ENCODE data around the gene INTS13. TPM values are rescaled to one million over a fixed set of nuclear protein-coding genes. Genes with fewer than 3 reads are reported as not detected.
A peak's percentile ranks its signal among the peaks of the same experiment; 100 is the strongest.
"Not testable (repeated sequence)": the region's sequence is repeated elsewhere in the genome, so short reads cannot be mapped to it uniquely, and the experiment has no call there.

The INTS13 gene
- total RNA-seq, 1 donor from 2014 or later: 14.1 TPM

DNA sequence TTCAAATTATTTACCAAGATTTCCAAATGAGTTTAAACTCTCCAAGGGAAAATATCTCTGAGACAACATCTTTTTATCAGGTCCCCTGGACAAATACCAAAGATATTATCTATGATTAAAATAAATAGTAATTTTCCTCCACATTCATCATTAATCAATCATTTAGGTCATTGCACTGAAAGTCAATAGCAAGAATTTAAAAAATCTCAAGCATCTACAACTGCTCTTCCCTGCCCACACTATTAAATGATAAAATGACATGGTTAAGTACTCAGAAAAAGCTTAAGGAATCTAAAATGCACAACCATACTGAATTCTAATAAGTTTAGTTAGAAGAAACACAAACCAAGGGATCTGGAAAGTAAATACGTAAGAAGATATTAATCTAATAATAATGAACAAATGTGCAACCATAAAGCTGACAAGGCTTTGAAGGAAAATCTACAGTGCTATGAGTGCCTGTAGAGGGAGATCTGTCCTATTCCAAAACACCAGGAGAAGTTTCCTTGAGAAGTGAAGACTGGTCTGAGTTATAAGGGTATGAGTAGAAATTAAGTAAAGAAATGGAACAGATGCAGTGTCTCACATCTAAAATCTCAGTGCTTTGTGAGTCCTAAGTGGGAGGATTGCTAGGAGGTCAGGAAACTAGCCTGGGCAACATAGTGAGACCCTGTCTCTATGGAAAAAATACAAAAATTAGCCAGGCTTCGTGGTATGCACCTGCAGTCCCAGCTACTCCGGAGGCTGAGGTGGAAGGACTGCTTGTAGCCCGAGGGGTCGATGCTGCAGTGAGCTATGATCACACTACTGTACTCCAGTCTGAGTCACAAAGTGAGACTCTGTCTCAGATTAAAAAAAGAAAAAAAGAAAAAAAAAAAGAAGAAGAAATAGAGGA is 19.2 kb downstream of the INTS13 start:
- DNase-seq (no peak), ATAC-seq (no peak)
- H3K36me3 ChIP-seq: peaks cover 51% of the 10 kb centered on the region
- no peaks in the 10 kb centered on the region for H3K27me3 ChIP-seq (ENCODE audit: low read depth)
- TF ChIP-seq, protein P1, sequence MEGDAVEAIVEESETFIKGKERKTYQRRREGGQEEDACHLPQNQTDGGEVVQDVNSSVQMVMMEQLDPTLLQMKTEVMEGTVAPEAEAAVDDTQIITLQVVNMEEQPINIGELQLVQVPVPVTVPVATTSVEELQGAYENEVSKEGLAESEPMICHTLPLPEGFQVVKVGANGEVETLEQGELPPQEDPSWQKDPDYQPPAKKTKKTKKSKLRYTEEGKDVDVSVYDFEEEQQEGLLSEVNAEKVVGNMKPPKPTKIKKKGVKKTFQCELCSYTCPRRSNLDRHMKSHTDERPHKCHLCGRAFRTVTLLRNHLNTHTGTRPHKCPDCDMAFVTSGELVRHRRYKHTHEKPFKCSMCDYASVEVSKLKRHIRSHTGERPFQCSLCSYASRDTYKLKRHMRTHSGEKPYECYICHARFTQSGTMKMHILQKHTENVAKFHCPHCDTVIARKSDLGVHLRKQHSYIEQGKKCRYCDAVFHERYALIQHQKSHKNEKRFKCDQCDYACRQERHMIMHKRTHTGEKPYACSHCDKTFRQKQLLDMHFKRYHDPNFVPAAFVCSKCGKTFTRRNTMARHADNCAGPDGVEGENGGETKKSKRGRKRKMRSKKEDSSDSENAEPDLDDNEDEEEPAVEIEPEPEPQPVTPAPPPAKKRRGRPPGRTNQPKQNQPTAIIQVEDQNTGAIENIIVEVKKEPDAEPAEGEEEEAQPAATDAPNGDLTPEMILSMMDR (IDR thresholded peaks at IDR 0.05): peak; percentile 21
- intact Hi-C loops (cut with DNase I): no loop called here
- no peak overlapping the region for H3K4me3 ChIP-seq
- H3K27ac ChIP-seq: no peak overlapping the region
- H3K4me1 ChIP-seq: no peaks in the 10 kb centered on the region
- H3K9me3 ChIP-seq: no peaks in the 10 kb centered on the region

DNA sequence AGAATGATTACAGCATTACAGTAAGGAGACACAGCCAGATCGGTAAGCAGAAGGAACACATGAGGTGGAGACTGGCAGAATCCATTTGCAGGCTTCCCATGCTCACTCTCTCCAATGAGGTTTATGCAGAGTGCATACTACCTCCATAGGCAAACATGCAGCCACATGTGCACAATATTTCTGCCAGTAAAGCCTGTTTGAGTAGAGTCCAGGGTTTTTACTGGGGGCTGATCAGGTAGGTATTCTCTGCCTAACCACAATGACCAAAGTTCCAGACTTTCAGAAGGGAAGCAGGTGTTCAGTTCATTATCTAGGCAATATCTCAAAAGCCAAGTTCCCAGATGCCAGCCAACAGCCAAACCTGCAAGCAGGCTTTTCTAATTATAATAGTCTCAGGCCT is 31.1 kb downstream of the INTS13 start:
- Histone ChIP-seq H3K9me3 (no peaks in the 10 kb centered on the region), H3K27me3 (ENCODE audit: low read depth) (no peaks in the 10 kb centered on the region), H3K4me1 (no peaks in the 10 kb centered on the region), H3K4me3 (no peak overlapping the region), H3K27ac (no peak overlapping the region), H3K36me3 (peaks cover 56% of the 10 kb centered on the region)
- TF ChIP-seq, protein P1 (IDR thresholded peaks at IDR 0.05): no peak
- DNase-seq (no peak), ATAC-seq (no peak)
- intact Hi-C loops (cut with DNase I): no loop called here

DNA sequence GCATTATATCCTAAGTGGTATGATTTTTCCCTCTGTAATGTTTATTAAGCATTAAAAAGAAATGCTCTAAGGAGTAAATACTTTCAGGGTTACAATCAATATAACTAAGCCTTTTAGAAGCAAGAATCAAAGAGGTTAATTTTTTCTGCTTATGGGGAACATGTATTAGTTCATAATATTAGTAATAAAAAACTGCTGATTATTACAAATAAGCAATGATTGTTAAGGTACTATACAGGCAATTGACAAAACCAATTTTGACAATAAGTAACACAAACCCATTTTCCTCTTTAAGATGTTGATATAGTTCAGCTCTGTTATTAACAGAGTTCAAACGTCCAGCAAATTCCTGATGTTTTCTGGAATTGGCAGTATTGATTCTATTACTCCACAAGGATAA is 31.8 kb downstream of the INTS13 start:
- no peaks in the 10 kb centered on the region for H3K9me3 ChIP-seq
- DNase-seq (no peak), ATAC-seq (no peak)
- no peaks in the 10 kb centered on the region for H3K4me1 ChIP-seq
- TF ChIP-seq, protein P1 (IDR thresholded peaks at IDR 0.05): no peak
- H3K27me3 ChIP-seq (ENCODE audit: low read depth): no peaks in the 10 kb centered on the region
- no peak overlapping the region for H3K4me3 ChIP-seq
- peaks cover 50% of the 10 kb centered on the region for H3K36me3 ChIP-seq
- H3K27ac ChIP-seq: no peak overlapping the region
- intact Hi-C loops (cut with DNase I): no loop called here

DNA sequence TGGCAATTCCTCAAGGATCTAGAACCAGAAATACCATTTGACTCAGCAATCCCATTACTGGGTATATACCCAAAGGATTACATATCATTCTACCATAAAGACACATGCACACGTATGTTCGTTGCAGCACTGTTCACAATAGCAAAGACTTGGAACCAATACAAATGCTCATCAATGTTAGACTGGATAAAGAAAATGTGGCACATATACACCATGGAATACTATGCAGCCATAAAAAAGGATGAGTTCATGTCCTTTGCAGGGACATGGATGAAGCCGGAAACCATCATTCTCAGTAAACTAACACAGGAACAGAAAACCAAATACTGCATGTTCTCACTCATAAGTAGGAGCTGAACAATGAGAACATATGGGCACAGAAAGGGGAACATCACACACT is 34.4 kb downstream of the INTS13 start:
- H3K27ac ChIP-seq; H3K27me3 ChIP-seq (ENCODE audit: low read depth); intact Hi-C loops (cut with DNase I); H3K4me3 ChIP-seq; ATAC-seq; DNase-seq; H3K4me1 ChIP-seq; H3K9me3 ChIP-seq: not testable (repeated sequence)
- H3K36me3 ChIP-seq: peaks cover 33% of the 10 kb centered on the region

DNA sequence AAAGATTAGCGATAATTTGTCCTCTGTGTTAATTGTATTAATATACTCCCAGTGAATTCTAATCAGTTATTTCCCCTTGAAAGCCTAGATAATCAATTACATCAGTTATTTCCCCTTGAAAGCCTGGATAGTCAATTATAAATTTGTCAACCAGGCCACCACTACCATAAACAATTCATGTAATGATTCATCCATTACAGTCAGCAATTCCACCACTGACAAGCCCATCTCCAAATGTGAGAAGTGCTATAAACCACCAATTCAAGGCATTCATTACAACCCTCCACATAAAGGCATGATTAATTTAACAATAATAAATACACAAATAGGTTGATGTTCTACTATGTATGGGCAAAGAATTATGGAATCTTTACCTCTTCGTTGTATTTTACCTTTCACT is 40.9 kb downstream of the INTS13 start:
- Histone ChIP-seq H3K27me3 (ENCODE audit: low read depth) (no peaks in the 10 kb centered on the region), H3K9me3 (no peaks in the 10 kb centered on the region), H3K36me3 (peaks cover 8% of the 10 kb centered on the region), H3K27ac (no peak overlapping the region), H3K4me1 (no peaks in the 10 kb centered on the region), H3K4me3 (no peak overlapping the region)
- TF ChIP-seq, protein P1 (IDR thresholded peaks at IDR 0.05): no peak
- intact Hi-C loops (cut with DNase I): no loop called here
- no peak for DNase-seq
- no peak for ATAC-seq

DNA sequence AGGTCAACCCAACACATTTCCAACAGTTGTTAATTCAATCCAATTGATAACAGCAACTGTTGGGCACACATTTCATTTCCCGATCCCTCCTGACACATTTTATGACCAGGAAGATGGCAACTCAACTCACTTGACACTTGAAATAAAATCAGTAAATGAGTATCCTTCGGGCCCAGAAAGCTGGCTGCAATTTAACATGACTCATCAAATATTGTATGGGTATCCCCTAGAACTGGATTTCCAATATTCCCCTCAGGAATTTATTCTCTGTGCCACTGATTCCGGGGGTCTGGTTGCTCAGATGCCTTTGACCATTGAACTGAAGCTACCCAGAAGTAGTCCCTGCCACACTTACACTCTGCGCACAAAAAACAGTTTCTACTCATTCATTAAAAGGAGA is 42.1 kb downstream of the INTS13 start:
- DNase-seq (no peak), ATAC-seq (no peak)
- Histone ChIP-seq H3K36me3 (peaks cover 8% of the 10 kb centered on the region), H3K27ac (no peak overlapping the region), H3K4me1 (no peaks in the 10 kb centered on the region), H3K4me3 (no peak overlapping the region), H3K9me3 (no peaks in the 10 kb centered on the region), H3K27me3 (ENCODE audit: low read depth) (no peaks in the 10 kb centered on the region)
- TF ChIP-seq, protein P1 (IDR thresholded peaks at IDR 0.05): no peak
- intact Hi-C loops (cut with DNase I): no loop called here

Data from lower lobe of right lung (tissue), 2 donors.